ENCODE data around the gene GANC.
"Not testable (repeated sequence)": the region's sequence is repeated elsewhere in the genome, so short reads cannot be mapped to it uniquely, and the experiment has no call there.

GANC gene

GRCh38 chr15:42272939-42273899 is at the start of gene GANC, which contains the start of gene TMEM87A:
Gene GANC (plus strand): TSS chr15:42273201. CDS start chr15:42274482, 1,281 bp downstream.
Gene TMEM87A (minus strand): TSS chr15:42273433. CDS start chr15:42273398, 35 bp downstream.
- DNase-seq: peak; percentile 93

- DNase-seq: no peak
Observed at GRCh38 chr15:42226648-42227047, 46.4 kb upstream of the GANC start.

GRCh38 chr15:42228036-42228435 is 45.0 kb upstream of the GANC start:
- no peak for DNase-seq

GRCh38 chr15:42228981-42229380 is 44.0 kb upstream of the GANC start:
- not testable (repeated sequence) for DNase-seq

GRCh38 chr15:42231088-42231487 is 41.9 kb upstream of the GANC start:
- no peak for DNase-seq

GRCh38 chr15:42232606-42233005 is 40.4 kb upstream of the GANC start:
- DNase-seq: no peak

- DNase-seq: no peak
Observed at GRCh38 chr15:42233107-42233506, 39.9 kb upstream of the GANC start.

- DNase-seq: no peak
Observed at GRCh38 chr15:42239528-42240182, 33.3 kb upstream of the GANC start.

- DNase-seq: no peak
Observed at GRCh38 chr15:42240823-42241222, 32.2 kb upstream of the GANC start.

GRCh38 chr15:42253300-42253699 is 19.7 kb upstream of the GANC start:
- DNase-seq: no peak

- DNase-seq: no peak
Observed at GRCh38 chr15:42264795-42265194, 8.2 kb upstream of the GANC start.

- no peak for DNase-seq
Observed at GRCh38 chr15:42267286-42267685, 5.7 kb upstream of the GANC start.

GRCh38 chr15:42270551-42270950 is 2.5 kb upstream of the GANC start:
- DNase-seq: no peak

GRCh38 chr15:42270996-42271395 is 2.0 kb upstream of the GANC start:
- DNase-seq: no peak

GRCh38 chr15:42273900-42274701 is 1.1 kb downstream of the GANC start:
- peak; percentile 19 for DNase-seq

GRCh38 chr15:42274702-42274989 is 1.6 kb downstream of the GANC start:
- DNase-seq: no peak

GRCh38 chr15:42275780-42276391 is 2.9 kb downstream of the GANC start:
- DNase-seq: peak; percentile 1

- DNase-seq: no peak
Observed at GRCh38 chr15:42276762-42277161, 3.8 kb downstream of the GANC start.

- no peak for DNase-seq
Observed at GRCh38 chr15:42279234-42279723, 6.3 kb downstream of the GANC start.

GRCh38 chr15:42282344-42282743 is 9.3 kb downstream of the GANC start:
- DNase-seq: no peak

- no peak for DNase-seq
Observed at GRCh38 chr15:42282926-42283325, 9.9 kb downstream of the GANC start.

- no peak for DNase-seq
Observed at GRCh38 chr15:42283671-42284070, 10.7 kb downstream of the GANC start.

GRCh38 chr15:42284551-42284950 is 11.6 kb downstream of the GANC start:
- no peak for DNase-seq
